Fibroblast of gingiva (primary cell): ENCODE measurements around the gene CRYZ.
"Not testable (repeated sequence)": the region's sequence is repeated elsewhere in the genome, so short reads cannot be mapped to it uniquely, and the experiment has no call there.

Experiments
- DNase-seq: peaks from one replicate; pipeline ENCODE4 v3.0.0-alpha.2; 2011; ENCODE audit warnings: low read depth

The CRYZ gene

DNA sequence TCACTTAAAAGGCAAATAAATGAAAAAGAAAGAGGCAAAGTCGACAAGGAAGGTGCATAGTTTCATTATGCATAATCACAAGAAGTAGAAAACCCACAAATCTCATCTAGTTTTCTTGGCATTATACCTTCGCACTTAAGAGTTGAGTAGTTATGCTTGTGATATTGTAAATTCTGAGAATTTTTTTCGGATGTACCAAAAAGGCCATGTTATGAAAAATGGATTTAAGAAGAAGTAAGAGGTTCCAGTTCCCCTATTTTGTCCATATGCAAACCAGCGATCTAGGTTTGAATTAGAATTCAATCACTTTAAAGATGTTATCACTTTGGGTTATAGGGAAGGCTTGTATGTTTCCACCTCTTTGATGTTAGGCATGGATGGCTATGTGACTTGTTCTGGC, 51.4 kb downstream of the CRYZ start:
- DNase-seq, result no peak

DNA sequence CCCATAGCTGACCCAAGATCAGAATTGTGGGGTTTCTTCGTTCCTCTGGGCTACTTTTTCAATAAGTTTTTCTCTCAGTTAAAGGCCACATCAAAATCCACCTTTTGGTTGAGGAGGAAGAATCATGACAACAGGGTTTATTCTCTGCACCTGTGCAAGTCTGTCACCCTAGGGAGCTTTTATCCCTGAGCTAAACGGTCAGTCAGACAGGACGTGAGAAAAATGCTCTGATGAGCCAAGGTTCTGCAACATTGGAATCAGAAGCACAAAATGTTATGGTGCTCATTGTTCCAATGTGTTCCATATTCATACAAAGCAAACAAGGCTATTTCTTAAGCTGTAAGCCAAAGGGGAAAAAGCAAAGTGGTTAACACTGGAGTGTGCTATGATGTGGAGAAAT, 51.8 kb downstream of the CRYZ start:
- DNase-seq, result no peak

DNA sequence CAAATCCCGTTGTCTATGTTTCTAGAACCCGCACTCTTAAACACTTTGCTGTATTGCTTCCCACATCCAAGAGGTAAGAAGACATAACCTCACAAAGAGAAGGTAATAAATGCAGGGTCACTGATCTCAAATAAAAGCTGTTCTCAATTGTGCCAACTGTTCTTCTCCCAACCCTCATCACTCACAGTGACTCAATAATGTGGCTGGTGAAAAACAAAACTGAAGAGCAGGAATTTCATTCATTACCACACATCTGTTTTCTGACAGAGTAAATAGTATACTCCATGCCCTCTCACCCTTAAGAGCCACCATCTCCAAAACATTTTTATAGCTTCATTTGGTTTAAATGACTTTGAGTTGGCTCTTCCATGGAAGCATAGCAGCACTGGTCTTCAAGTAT, 53.0 kb downstream of the CRYZ start:
- DNase-seq, result no peak

DNA sequence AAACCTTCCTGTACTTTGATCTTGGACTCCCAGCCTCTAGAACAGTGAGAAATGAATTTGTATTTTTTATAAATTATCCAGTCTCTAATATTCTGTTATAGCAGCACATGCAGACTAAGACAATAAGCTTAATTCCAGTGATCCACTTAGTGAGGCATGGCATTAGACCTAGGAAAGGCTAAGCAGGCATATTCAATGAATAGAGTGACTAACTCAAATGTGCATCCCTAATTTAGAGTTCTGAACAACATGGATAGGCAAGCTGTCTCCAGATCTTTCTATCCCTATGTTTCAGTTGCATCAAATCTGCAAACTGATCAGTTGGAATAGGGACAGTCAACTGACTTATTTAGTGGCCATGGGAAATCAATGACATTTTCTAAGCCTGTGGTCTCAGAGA, 54.9 kb downstream of the CRYZ start:
- DNase-seq, result no peak

DNA sequence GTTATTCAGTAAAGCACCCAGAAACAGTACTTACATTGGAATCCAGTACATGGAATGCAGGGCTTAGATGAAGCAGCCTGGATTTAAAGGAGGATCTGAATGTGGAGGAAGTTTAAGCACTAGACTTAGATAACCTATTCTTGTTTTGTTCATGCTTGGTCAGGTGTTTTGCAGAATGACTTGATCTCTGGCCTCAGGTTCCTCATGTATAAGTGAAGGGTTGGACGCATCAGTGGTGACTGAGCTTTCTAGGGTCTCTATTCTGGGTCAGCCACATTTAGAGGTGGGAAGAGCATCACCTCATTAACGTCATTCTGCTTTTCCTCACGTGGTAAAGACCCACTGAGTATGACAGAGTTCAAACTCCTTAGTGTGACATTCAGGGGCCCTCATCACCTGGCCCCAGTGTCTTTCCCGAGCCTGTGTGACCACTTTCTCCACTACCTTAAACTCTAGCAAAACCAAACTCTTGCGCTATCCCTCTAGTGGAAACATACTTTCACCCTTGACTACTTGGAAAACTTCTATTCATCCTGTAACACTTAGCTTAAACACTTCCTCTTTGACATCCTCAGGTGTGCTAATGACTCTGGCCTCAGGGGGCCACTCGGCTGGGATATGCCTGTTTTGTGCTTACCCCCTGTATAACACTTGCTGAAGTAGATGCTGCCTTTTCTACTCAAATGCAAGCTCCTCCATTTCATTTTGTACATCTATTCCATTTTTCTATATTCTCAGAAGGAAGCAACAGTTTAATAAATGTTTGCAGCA, 58.4 kb downstream of the CRYZ start:
- no peak for DNase-seq

DNA sequence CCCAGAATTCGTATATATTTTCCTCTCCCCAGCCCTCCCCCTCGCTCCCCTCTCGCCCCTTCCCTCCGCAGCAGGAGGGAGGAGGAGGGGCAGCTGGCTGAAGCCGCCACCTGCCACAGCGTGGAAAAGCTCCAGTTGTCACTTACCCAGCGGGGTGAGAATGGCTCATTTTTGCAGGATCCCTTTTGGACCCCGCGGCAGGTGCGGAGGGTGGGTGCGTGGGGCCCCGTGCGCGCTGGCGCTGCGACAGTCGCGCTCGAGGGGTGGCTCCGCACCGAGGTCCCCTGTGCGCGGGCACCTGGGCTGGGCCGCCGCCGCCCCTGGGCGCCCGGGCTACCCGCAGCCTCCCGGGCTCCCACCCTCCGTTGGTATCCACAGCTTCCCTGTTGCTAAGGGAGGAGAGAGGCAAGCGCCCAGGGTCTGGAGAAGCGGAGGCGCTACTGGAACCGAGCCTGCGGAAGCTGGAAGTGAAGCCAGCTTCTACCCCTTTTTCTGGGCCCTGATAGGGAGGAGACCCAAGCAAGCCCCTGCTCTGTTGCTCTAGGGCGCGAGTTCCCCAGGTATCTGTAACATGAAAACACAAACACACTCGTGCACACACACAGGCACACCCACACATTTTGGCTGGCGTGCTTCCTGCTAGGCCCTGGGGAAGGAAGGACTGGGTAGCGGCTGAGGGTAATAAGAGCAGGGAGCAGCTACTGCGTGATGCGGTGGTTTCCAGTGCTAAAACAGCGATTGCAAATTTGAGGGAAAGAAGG, 59.3 kb downstream of the CRYZ start, which contains the start of gene ERICH3:
Gene ERICH3 (minus strand): TSS at position 442 of the 761 bp plus-strand sequence. CDS start 273 bp downstream, at position 169.
- peak; percentile 14 for DNase-seq

DNA sequence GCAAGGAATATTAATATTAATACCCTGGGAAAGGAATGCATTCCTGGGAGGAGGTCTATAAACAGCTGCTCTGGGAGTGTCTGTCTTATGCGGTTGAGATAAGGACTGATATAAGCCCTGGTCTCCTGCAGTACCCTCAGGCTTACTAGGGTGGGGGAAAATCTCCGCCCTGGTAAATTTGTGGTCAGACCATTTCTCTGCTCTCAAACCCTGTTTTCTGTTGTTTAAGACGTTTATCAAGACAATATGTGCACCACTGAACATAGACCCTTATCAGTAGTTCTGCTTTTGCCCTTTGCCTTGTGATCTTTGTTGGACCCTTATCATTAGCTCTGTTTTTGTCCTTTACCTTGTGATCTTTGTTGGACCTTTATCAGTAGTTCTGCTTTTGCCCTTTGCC, 62.0 kb downstream of the CRYZ start:
- not testable (repeated sequence) for DNase-seq
